ENCODE measurements around the gene MAGI1. TPM values are rescaled to one million over a fixed set of nuclear protein-coding genes. Genes with fewer than 3 reads are reported as not detected.

Gene MAGI1
- total RNA-seq, 2 donors from 2014 or later, result 37.5 to 51.6 TPM

GRCh38 chr3:65597226-65597951 lies 441.3 kb downstream of the MAGI1 start:
- H3K36me3 ChIP-seq, result no peaks in the 10 kb centered on the region
- no peak overlapping the region for H3K27ac ChIP-seq
- intact Hi-C loops (cut with DNase I), result no loop called here
- 8% methylated on average over 34 of the region's 34 CpGs for WGBS
- H3K9me3 ChIP-seq, result no peaks in the 10 kb centered on the region
- no peak overlapping the region for H3K4me3 ChIP-seq
- no peaks in the 10 kb centered on the region for H3K27me3 ChIP-seq (replicated peaks; ENCODE audit: insufficient read depth)
- TF ChIP-seq CTCF (IDR thresholded peaks at IDR 0.05) (no peak), POLR2A (IDR thresholded peaks at IDR 0.05) (no peak), POLR2AphosphoS5 (IDR thresholded peaks at IDR 0.05) (no peak)
- no peaks in the 10 kb centered on the region for H3K4me1 ChIP-seq (replicated peaks)
- no peak for DNase-seq (ENCODE audit: low spot score)

GRCh38 chr3:65596571-65597225 lies 442.0 kb downstream of the MAGI1 start:
- intact Hi-C loops (cut with DNase I), result no loop called here

GRCh38 chr3:65596029-65596300 lies 442.8 kb downstream of the MAGI1 start:
- intact Hi-C loops (cut with DNase I), result no loop called here
- Histone ChIP-seq H3K36me3 (no peaks in the 10 kb centered on the region), H3K4me3 (no peak overlapping the region), H3K9me3 (no peaks in the 10 kb centered on the region), H3K4me1 (replicated peaks) (no peaks in the 10 kb centered on the region), H3K27ac (no peak overlapping the region), H3K27me3 (replicated peaks; ENCODE audit: insufficient read depth) (no peaks in the 10 kb centered on the region)
- TF ChIP-seq CTCF (IDR thresholded peaks at IDR 0.05) (no peak), POLR2AphosphoS5 (IDR thresholded peaks at IDR 0.05) (no peak), POLR2A (IDR thresholded peaks at IDR 0.05) (no peak)
- no peak for DNase-seq (ENCODE audit: low spot score)
- 81% methylated on average over 5 of the region's 5 CpGs for WGBS

More at GRCh38 chr3:65596571-65597225, 442.0 kb downstream of the MAGI1 start:
- Histone ChIP-seq H3K27me3 (replicated peaks; ENCODE audit: insufficient read depth) (no peaks in the 10 kb centered on the region), H3K4me3 (no peak overlapping the region), H3K27ac (no peak overlapping the region), H3K4me1 (replicated peaks) (no peaks in the 10 kb centered on the region), H3K36me3 (no peaks in the 10 kb centered on the region), H3K9me3 (no peaks in the 10 kb centered on the region)
- WGBS, result 28% methylated on average over 13 of the region's 13 CpGs
- no peak for TF ChIP-seq POLR2A (IDR thresholded peaks at IDR 0.05)
- no peak for TF ChIP-seq CTCF (IDR thresholded peaks at IDR 0.05)
- TF ChIP-seq POLR2AphosphoS5 (IDR thresholded peaks at IDR 0.05), result no peak
- DNase-seq (ENCODE audit: low spot score), result no peak

GRCh38 chr3:65595222-65596028 lies 443.3 kb downstream of the MAGI1 start:
- H3K4me1 ChIP-seq (replicated peaks), result no peaks in the 10 kb centered on the region
- H3K27ac ChIP-seq, result no peak overlapping the region
- intact Hi-C loops (cut with DNase I), result no loop called here
- no peak overlapping the region for H3K4me3 ChIP-seq
- DNase-seq (ENCODE audit: low spot score), result no peak
- no peaks in the 10 kb centered on the region for H3K27me3 ChIP-seq (replicated peaks; ENCODE audit: insufficient read depth)
- no peaks in the 10 kb centered on the region for H3K36me3 ChIP-seq
- H3K9me3 ChIP-seq, result no peaks in the 10 kb centered on the region
- TF ChIP-seq POLR2A (IDR thresholded peaks at IDR 0.05) (no peak), CTCF (IDR thresholded peaks at IDR 0.05) (no peak), POLR2AphosphoS5 (IDR thresholded peaks at IDR 0.05) (no peak)
- WGBS, result 85% methylated on average over 8 of the region's 8 CpGs

Data from prostate gland (tissue), 2 donors.